GM12878 (cell line): ENCODE results near the gene SLC1A5. TPM values are rescaled to one million over a fixed set of nuclear protein-coding genes. Genes with fewer than 3 reads are reported as not detected.

Experiments used
- ATAC-seq: fragments of 200-7000 bp; cut with Tn5 transposase; 3 replicates; pipeline ENCODE4 v1.9.1; 2020; ENCODE audit warnings: mild to moderate bottlenecking, moderate library complexity
- BruUV-seq: library from RNA; stranded (reverse); fragments of 400-500 nt; replicated peaks from 2 replicates; lab custom pipeline; 2021; lab: Mats Ljungman, UMichigan
- CTCF ChIA-PET: fragments of 300-600 bp; sonication (Branson Sonifier 250); formaldehyde crosslinking; extraction: SDS; loops from one replicate; lab custom pipeline; 2021; ENCODE audit warnings: inconsistent platforms; lab: Yijun Ruan, JAX
- POLR2A ChIA-PET: fragments of 350-600 bp; formaldehyde crosslinking; extraction: SDS; loops from one replicate; lab custom pipeline; 2021; ENCODE audit warnings: inconsistent platforms; lab: Charles Lee
- RAD21 ChIA-PET: fragments of 300-600 bp; sonication (Branson Sonifier 250); formaldehyde crosslinking; loops from one replicate; lab custom pipeline; 2023; ENCODE audit warnings: antibody characterized with exemption; ENCODE audit not compliant: unreplicated experiment; lab: Charles Lee
- SMC1A ChIA-PET: fragments of 300-600 bp; sonication (Branson Sonifier 250); formaldehyde crosslinking; loops from one replicate; lab custom pipeline; 2023; ENCODE audit not compliant: unreplicated experiment, uncharacterized antibody; lab: Charles Lee
- DNase-seq: peaks from one replicate; pipeline ENCODE4 v3.0.0-alpha.2; 2011; ENCODE audit warnings: low read depth, low spot score
- FAIRE-seq: peaks from 3 replicates; lab custom pipeline; 2011; peaks lifted over from hg19 to GRCh38; lab: Jason Lieb, UNC
- H2AFZ ChIP-seq: 2 replicates; pipeline ENCODE4 v1.6.0; 2011; ENCODE audit warnings: low read depth, low read length, control low read depth; ENCODE audit not compliant: control insufficient read depth
- H3K27ac ChIP-seq: 2 replicates; pipeline ENCODE4 v1.5.1; 2011; ENCODE audit warnings: control low read depth; ENCODE audit not compliant: control insufficient read depth, insufficient read depth
- H3K27me3 ChIP-seq, 2 experiments: replicated peaks in 1 of 2; 2 replicates each; pipeline versions ENCODE4 v1.6.0 to v1.6.1; 2011; ENCODE audit warnings: low read length in 1 of 2; ENCODE audit not compliant: control insufficient read depth in 2 of 2, insufficient read depth in 2 of 2
- H3K36me3 ChIP-seq, 2 experiments: 2 replicates each; pipeline ENCODE4 v1.5.1; 2011; ENCODE audit warnings: low read length in 1 of 2; ENCODE audit not compliant: control insufficient read depth in 2 of 2, insufficient read depth in 2 of 2
- H3K4me1 ChIP-seq: 2 replicates; pipeline ENCODE4 v1.6.1; 2011; ENCODE audit warnings: mild to moderate bottlenecking, low read length, moderate library complexity, mixed read lengths; ENCODE audit not compliant: control insufficient read depth, insufficient read depth
- H3K4me2 ChIP-seq: 2 replicates; pipeline ENCODE4 v1.6.0; 2011; ENCODE audit warnings: control low read depth; ENCODE audit not compliant: control insufficient read depth, insufficient read depth
- H3K4me3 ChIP-seq: fragments of 200-600 bp; sonication (generic); 2 replicates; pipeline ENCODE4 v1.5.1; 2016
- H3K79me2 ChIP-seq: 2 replicates; pipeline ENCODE4 v1.6.0; 2011; ENCODE audit warnings: low read length; ENCODE audit not compliant: control insufficient read depth, insufficient read depth
- H3K9ac ChIP-seq: 2 replicates; pipeline ENCODE4 v1.8.0; 2011; ENCODE audit warnings: low read length, control low read depth, mixed read lengths; ENCODE audit not compliant: control insufficient read depth, insufficient read depth
- H3K9me3 ChIP-seq: replicated peaks from 3 replicates; pipeline ENCODE4 v1.5.1; 2011; ENCODE audit warnings: mild to moderate bottlenecking, low read length; ENCODE audit not compliant: control insufficient read depth, insufficient read depth
- H4K20me1 ChIP-seq: 2 replicates; pipeline ENCODE4 v1.6.0; 2011; ENCODE audit not compliant: control insufficient read depth, insufficient read depth
- GATAD2B ChIP-seq: fragments of 450-650 bp; conservative IDR thresholded peaks from 2 replicates; pipeline ENCODE4 v1.6.1; 2017; ENCODE audit warnings: low read depth, mild to moderate bottlenecking, moderate library complexity
- HDAC2 ChIP-seq: fragments of 200-600 bp; sonication (generic); IDR thresholded peaks from 2 replicates; pipeline ENCODE4 v1.6.1; 2017
- NBN ChIP-seq: fragments of 450-650 bp; IDR thresholded peaks from 2 replicates; pipeline ENCODE4 v1.6.1; 2016
- NFYB ChIP-seq: IDR thresholded peaks from 2 replicates; pipeline ENCODE4 v1.6.1; 2011; ENCODE audit warnings: low read depth, mild to moderate bottlenecking, low read length, improper control_type of control experiment, moderate library complexity; ENCODE audit not compliant: insufficient read depth
- NR2C1 ChIP-seq: fragments of 450-650 bp; IDR thresholded peaks from 2 replicates; pipeline ENCODE4 v1.6.1; 2017; ENCODE audit warnings: antibody characterized with exemption, mild to moderate bottlenecking, moderate library complexity
- RB1 ChIP-seq: fragments of 450-650 bp; formaldehyde crosslinking; IDR thresholded peaks from 2 replicates; pipeline ENCODE4 v1.6.1; 2017; ENCODE audit warnings: mild to moderate bottlenecking, borderline replicate concordance
- TBL1XR1 ChIP-seq: IDR thresholded peaks from 2 replicates; pipeline ENCODE4 v1.6.1; 2012; ENCODE audit warnings: low read depth, low read length, improper control_type of control experiment
- ZNF207 ChIP-seq: fragments of 450-650 bp; IDR thresholded peaks from 2 replicates; pipeline ENCODE4 v1.6.1; 2014; ENCODE audit warnings: antibody characterized with exemption, mild to moderate bottlenecking, borderline replicate concordance
- ZNF24 ChIP-seq: fragments of 450-650 bp; IDR thresholded peaks from 2 replicates; pipeline ENCODE4 v1.6.1; 2017; ENCODE audit warnings: antibody characterized with exemption, mild to moderate bottlenecking
- WGBS: methylation state at CpG from one replicate; pipeline ENCODE4 v1.1.6; 2016; ENCODE audit warnings: low lambda C conversion rate; ENCODE audit not compliant: insufficient replicate concordance, insufficient coverage; ENCODE audit errors: missing lambda C conversion rate; 5-methylcytosine and 5-hydroxymethylcytosine counted together
- in situ Hi-C: fragments of 300-500 bp; cut with MboI; formaldehyde crosslinking; loops from 9 replicates; pipeline ENCODE4 v1.14.3; 2018; ENCODE audit warnings: mixed read lengths
- intact Hi-C: fragments of 100-400 bp; cut with micrococcal nuclease; formaldehyde crosslinking; loops from one replicate; pipeline ENCODE4 v1.14.2; 2022; ENCODE audit not compliant: unreplicated experiment
- polyA plus RNA-seq, 11 experiments: library from polyadenylated mRNA; depleted of rRNA in 4 of 11; unstranded in 6 of 11; stranded (reverse) in 5 of 11; fragments of >200 nt; fragmentation: Nextera tagmentation in 4 of 11; fragmentation: Illumina TruSeq in 1 of 11; extraction: Ambion mirVana in 4 of 11; extraction: Trizol in 1 of 11; gene quantifications; 1 replicate in 1 of 11; 2 replicates in 10 of 11; pipeline versions ENCODE4 v1.2.1 to v1.2.3, GENCODE V29; 2011 to 2016; ENCODE audit warnings: inconsistent platforms in 2 of 11, missing spikeins in 2 of 11, low read depth in 1 of 11
- total RNA-seq, 4 experiments: library from RNA; depleted of rRNA in 3 of 4; stranded (reverse); fragments of >200 nt in 3 of 4; fragmentation: Illumina TruSeq in 1 of 4; extraction: Trizol in 1 of 4; gene quantifications; 2 replicates each; pipeline versions ENCODE4 v1.2.1 to v1.2.3, GENCODE V29; 2013 to 2021
- TF ChIP-seq, protein P1 (sequence below): IDR thresholded peaks from 2 replicates; pipeline ENCODE4 v1.6.1; 2012; ENCODE audit warnings: mild to moderate bottlenecking, low read depth, low read length

SLC1A5 gene
- total and polyA plus RNA-seq, 10 of the 15 experiments (the other 5 are each of a cell fraction or from before 2014, with no cell fraction given), result 9.1 to 129 (median 60.9) TPM

DNA sequence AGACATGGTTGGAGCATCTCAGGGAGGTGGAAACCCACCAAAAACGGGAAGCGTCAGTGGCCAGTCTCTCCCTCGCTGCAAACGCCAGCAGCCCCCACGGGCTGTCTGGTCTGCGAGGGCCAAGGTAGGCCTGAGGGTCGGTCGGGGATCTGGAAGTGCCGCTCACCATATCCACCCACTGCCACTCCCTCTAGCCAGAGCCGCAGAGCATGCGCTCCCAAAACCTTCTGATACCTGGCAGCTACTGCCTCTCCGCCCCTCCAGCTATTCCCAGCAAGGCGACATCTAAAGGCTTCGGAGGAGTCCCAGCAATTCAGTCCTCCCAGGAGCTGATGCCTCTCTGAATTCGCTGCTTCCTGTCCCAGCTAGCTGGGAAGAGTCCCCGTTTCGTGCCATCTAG, 46.9 kb downstream of the SLC1A5 start:
- Histone ChIP-seq H3K79me2 (peaks cover 67% of the 10 kb centered on the region), H3K4me1 (peaks cover 16% of the 10 kb centered on the region), H2AFZ (no peak overlapping the region), H4K20me1 (peaks cover 8% of the 10 kb centered on the region), H3K4me3 (no peak overlapping the region), H3K36me3 (peaks cover 3 to 27% of the 10 kb centered on the region in 2 experiments), H3K27ac (no peak overlapping the region), H3K27me3 (no peaks in the 10 kb centered on the region), H3K4me2 (no peak overlapping the region), H3K9me3 (no peaks in the 10 kb centered on the region), H3K9ac (no peak overlapping the region)
- ChIA-PET SMC1A (interaction anchor here (0.9 to 1.2 kb wide), 2 partner anchors 12 to 104 kb away, joined by 3 read pairs; no protein-coding TSS in a partner anchor), RAD21 (no interaction called here), POLR2A (interaction anchor here (0.7 kb wide), 1 partner anchor 1064 kb away, joined by 3 read pairs; no protein-coding TSS in a partner anchor), CTCF (interaction anchor here (0.6 to 4.5 kb wide), 10 partner anchors 10 to 203 kb away, joined by 3 to 24 read pairs (median 4); no protein-coding TSS in a partner anchor)
- WGBS, result 97% methylated on average over 16 of the region's 17 CpGs
- no peak for FAIRE-seq
- in situ Hi-C loops (no loop called here), intact Hi-C loops (loop anchor here (5.0 kb wide), 1 partner anchor 39 kb away; no protein-coding TSS in a partner anchor)
- ATAC-seq, result no peak
- no peak for DNase-seq
- TF ChIP-seq ZNF24 (no peak), GATAD2B (no peak), NBN (no peak), NFYB (no peak), ZNF207 (no peak), TBL1XR1 (no peak)
- no TSS peak for BruUV-seq

DNA sequence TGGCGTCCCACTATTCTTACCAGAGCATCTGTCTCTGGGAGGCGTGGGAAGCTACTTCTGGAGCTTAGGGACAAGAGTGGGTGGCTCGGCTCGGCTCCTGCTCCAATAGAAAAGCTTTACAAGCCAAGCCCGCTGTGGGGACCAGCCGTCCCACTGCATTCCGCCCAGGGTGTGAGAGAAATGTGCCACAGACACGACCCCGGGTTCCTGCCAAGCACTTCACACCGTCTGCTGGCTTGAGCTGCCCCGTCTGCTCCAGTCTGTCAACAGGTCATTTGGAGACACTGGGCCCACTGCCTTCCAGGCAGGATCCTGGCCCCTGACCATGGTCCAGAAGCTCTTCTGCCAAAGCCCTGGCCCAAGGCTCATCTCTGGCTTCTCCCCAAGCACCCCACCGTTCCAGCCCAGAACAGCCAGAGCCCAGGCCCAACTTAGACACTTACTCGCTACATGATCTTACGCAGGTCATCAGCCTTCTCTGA, 49.1 kb downstream of the SLC1A5 start:
- Histone ChIP-seq H3K27me3 (no peaks in the 10 kb centered on the region), H3K36me3 (peaks cover 5 to 28% of the 10 kb centered on the region in 2 experiments), H3K4me1 (peaks cover 14% of the 10 kb centered on the region), H3K9ac (no peak overlapping the region), H4K20me1 (peaks cover 8% of the 10 kb centered on the region), H3K27ac (no peak overlapping the region), H3K9me3 (no peaks in the 10 kb centered on the region), H3K4me3 (no peak overlapping the region), H3K4me2 (no peak overlapping the region), H3K79me2 (peaks cover 48% of the 10 kb centered on the region), H2AFZ (no peak overlapping the region)
- RAD21 ChIA-PET, result no interaction called here
- intact Hi-C loops (no loop called here), in situ Hi-C loops (no loop called here)
- no peak for FAIRE-seq
- DNase-seq, result no peak
- BruUV-seq, result no TSS peak
- POLR2A ChIA-PET, result no interaction called here
- SMC1A ChIA-PET, result no interaction called here
- 93% methylated on average over 14 of the region's 14 CpGs for WGBS
- ATAC-seq, result no peak
- CTCF ChIA-PET, result interaction anchor here (0.6 to 1.2 kb wide), 2 partner anchors 10 to 714 kb away, joined by 3 to 4 read pairs; no protein-coding TSS in a partner anchor
- TF ChIP-seq NR2C1, result no peak
- no peak for TF ChIP-seq RB1
- TF ChIP-seq, protein P1, sequence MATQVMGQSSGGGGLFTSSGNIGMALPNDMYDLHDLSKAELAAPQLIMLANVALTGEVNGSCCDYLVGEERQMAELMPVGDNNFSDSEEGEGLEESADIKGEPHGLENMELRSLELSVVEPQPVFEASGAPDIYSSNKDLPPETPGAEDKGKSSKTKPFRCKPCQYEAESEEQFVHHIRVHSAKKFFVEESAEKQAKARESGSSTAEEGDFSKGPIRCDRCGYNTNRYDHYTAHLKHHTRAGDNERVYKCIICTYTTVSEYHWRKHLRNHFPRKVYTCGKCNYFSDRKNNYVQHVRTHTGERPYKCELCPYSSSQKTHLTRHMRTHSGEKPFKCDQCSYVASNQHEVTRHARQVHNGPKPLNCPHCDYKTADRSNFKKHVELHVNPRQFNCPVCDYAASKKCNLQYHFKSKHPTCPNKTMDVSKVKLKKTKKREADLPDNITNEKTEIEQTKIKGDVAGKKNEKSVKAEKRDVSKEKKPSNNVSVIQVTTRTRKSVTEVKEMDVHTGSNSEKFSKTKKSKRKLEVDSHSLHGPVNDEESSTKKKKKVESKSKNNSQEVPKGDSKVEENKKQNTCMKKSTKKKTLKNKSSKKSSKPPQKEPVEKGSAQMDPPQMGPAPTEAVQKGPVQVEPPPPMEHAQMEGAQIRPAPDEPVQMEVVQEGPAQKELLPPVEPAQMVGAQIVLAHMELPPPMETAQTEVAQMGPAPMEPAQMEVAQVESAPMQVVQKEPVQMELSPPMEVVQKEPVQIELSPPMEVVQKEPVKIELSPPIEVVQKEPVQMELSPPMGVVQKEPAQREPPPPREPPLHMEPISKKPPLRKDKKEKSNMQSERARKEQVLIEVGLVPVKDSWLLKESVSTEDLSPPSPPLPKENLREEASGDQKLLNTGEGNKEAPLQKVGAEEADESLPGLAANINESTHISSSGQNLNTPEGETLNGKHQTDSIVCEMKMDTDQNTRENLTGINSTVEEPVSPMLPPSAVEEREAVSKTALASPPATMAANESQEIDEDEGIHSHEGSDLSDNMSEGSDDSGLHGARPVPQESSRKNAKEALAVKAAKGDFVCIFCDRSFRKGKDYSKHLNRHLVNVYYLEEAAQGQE, result no peak
- TF ChIP-seq HDAC2, result no peak
